ENCODE results near the gene IL17F. TPM values are rescaled to one million over a fixed set of nuclear protein-coding genes. Genes with fewer than 3 reads are reported as not detected.

The IL17F gene
- total RNA-seq, 1 experiment from 2014 or later = not detected

- H3K27ac ChIP-seq (ENCODE audit: low read length) = no peak overlapping the region
- no peaks in the 10 kb centered on the region for H3K4me1 ChIP-seq (ENCODE audit: insufficient read depth, low read length)
- BruUV-seq (replicated peaks) = no TSS peak
- CTCF ChIA-PET = no interaction called here
- POLR2A ChIA-PET (ENCODE audit: unreplicated experiment) = no interaction called here
- H3F3A ChIP-seq (ENCODE audit: low read length, unreplicated experiment) = no peaks in the 10 kb centered on the region
- H3K9me3 ChIP-seq (ENCODE audit: low read length) = no peaks in the 10 kb centered on the region
- no peaks in the 10 kb centered on the region for H3K79me2 ChIP-seq (ENCODE audit: low read length)
- DNase-seq (no peak), ATAC-seq (no peak)
- H3K27me3 ChIP-seq (ENCODE audit: low read length) = peaks cover 58% of the 10 kb centered on the region
- H4K20me1 ChIP-seq (ENCODE audit: low read length) = no peaks in the 10 kb centered on the region
- no peak overlapping the region for H3K4me3 ChIP-seq (ENCODE audit: low read length)
- no peak overlapping the region for H3K4me2 ChIP-seq (ENCODE audit: low read length)
- no peaks in the 10 kb centered on the region for H3K36me3 ChIP-seq (ENCODE audit: low read depth, low read length)
- no peaks in the 10 kb centered on the region for H3K9me2 ChIP-seq (replicated peaks; ENCODE audit: low read length)
- TF ChIP-seq EZH2phosphoT487 (IDR thresholded peaks at IDR 0.05; ENCODE audit: borderline replicate concordance, low read length) = no peak
- TF ChIP-seq, protein P1, sequence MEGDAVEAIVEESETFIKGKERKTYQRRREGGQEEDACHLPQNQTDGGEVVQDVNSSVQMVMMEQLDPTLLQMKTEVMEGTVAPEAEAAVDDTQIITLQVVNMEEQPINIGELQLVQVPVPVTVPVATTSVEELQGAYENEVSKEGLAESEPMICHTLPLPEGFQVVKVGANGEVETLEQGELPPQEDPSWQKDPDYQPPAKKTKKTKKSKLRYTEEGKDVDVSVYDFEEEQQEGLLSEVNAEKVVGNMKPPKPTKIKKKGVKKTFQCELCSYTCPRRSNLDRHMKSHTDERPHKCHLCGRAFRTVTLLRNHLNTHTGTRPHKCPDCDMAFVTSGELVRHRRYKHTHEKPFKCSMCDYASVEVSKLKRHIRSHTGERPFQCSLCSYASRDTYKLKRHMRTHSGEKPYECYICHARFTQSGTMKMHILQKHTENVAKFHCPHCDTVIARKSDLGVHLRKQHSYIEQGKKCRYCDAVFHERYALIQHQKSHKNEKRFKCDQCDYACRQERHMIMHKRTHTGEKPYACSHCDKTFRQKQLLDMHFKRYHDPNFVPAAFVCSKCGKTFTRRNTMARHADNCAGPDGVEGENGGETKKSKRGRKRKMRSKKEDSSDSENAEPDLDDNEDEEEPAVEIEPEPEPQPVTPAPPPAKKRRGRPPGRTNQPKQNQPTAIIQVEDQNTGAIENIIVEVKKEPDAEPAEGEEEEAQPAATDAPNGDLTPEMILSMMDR (conservative IDR thresholded peaks at IDR 0.05; ENCODE audit: low read depth, low read length) = no peak
- intact Hi-C loops (cut with micrococcal nuclease) = no loop called here
- H3K9ac ChIP-seq (ENCODE audit: low read length) = no peak overlapping the region
- no peak overlapping the region for H2AFZ ChIP-seq (ENCODE audit: low read length)
These were observed 6.8 kb upstream of the IL17F start for GRCh38 chr6:52251113-52251512.

- no peak for ATAC-seq
- no peak overlapping the region for H3K9ac ChIP-seq (ENCODE audit: low read length)
- CTCF ChIA-PET = no interaction called here
These were observed 4.8 kb upstream of the IL17F start for GRCh38 chr6:52249078-52249477.

GRCh38 chr6:52245425-52245824 lies 1.1 kb upstream of the IL17F start:
- Histone ChIP-seq H3K4me3 (ENCODE audit: low read length) (no peak overlapping the region), H3K9me2 (replicated peaks; ENCODE audit: low read length) (no peaks in the 10 kb centered on the region), H3K27ac (ENCODE audit: low read length) (no peak overlapping the region), H2AFZ (ENCODE audit: low read length) (no peak overlapping the region), H3K27me3 (ENCODE audit: low read length) (peaks cover 57% of the 10 kb centered on the region), H3K4me2 (ENCODE audit: low read length) (no peak overlapping the region), H3K79me2 (ENCODE audit: low read length) (no peaks in the 10 kb centered on the region), H3K9me3 (ENCODE audit: low read length) (no peaks in the 10 kb centered on the region), H4K20me1 (ENCODE audit: low read length) (no peaks in the 10 kb centered on the region), H3F3A (ENCODE audit: low read length, unreplicated experiment) (no peaks in the 10 kb centered on the region), H3K36me3 (ENCODE audit: low read depth, low read length) (no peaks in the 10 kb centered on the region), H3K9ac (ENCODE audit: low read length) (no peak overlapping the region), H3K4me1 (ENCODE audit: insufficient read depth, low read length) (no peaks in the 10 kb centered on the region)
- ChIA-PET POLR2A (ENCODE audit: unreplicated experiment) (interaction anchor here (0.6 kb wide), 1 partner anchor 85 kb away, joined by 3 read pairs; no protein-coding TSS in a partner anchor), CTCF (no interaction called here)
- no TSS peak for BruUV-seq (replicated peaks)
- no peak for ATAC-seq
- intact Hi-C loops (cut with micrococcal nuclease) = no loop called here
- DNase-seq = no peak
- TF ChIP-seq EZH2 (IDR thresholded peaks at IDR 0.05; ENCODE audit: low read length, unreplicated experiment) (no peak), EZH2phosphoT487 (IDR thresholded peaks at IDR 0.05; ENCODE audit: borderline replicate concordance, low read length) (no peak)
- TF ChIP-seq, protein P1 (conservative IDR thresholded peaks at IDR 0.05; ENCODE audit: low read depth, low read length) = no peak

More at GRCh38 chr6:52249078-52249477, 4.8 kb upstream of the IL17F start:
- H3K79me2 ChIP-seq (ENCODE audit: low read length) = no peaks in the 10 kb centered on the region
- BruUV-seq (replicated peaks) = no TSS peak
- no peaks in the 10 kb centered on the region for H3K36me3 ChIP-seq (ENCODE audit: low read depth, low read length)
- H3K9me3 ChIP-seq (ENCODE audit: low read length) = no peaks in the 10 kb centered on the region
- H3K4me3 ChIP-seq (ENCODE audit: low read length) = no peak overlapping the region
- no peaks in the 10 kb centered on the region for H3F3A ChIP-seq (ENCODE audit: low read length, unreplicated experiment)
- DNase-seq = no peak
- POLR2A ChIA-PET (ENCODE audit: unreplicated experiment) = no interaction called here
- H3K4me2 ChIP-seq (ENCODE audit: low read length) = no peak overlapping the region
- H3K27ac ChIP-seq (ENCODE audit: low read length) = no peak overlapping the region
- H3K4me1 ChIP-seq (ENCODE audit: insufficient read depth, low read length) = no peaks in the 10 kb centered on the region
- H3K27me3 ChIP-seq (ENCODE audit: low read length) = peaks cover 74% of the 10 kb centered on the region
- TF ChIP-seq EZH2 (IDR thresholded peaks at IDR 0.05; ENCODE audit: low read length, unreplicated experiment) (no peak), EZH2phosphoT487 (IDR thresholded peaks at IDR 0.05; ENCODE audit: borderline replicate concordance, low read length) (no peak)
- TF ChIP-seq, protein P1 (conservative IDR thresholded peaks at IDR 0.05; ENCODE audit: low read depth, low read length) = no peak
- H3K9me2 ChIP-seq (replicated peaks; ENCODE audit: low read length) = no peaks in the 10 kb centered on the region
- H4K20me1 ChIP-seq (ENCODE audit: low read length) = no peaks in the 10 kb centered on the region
- intact Hi-C loops (cut with micrococcal nuclease) = no loop called here
- H2AFZ ChIP-seq (ENCODE audit: low read length) = no peak overlapping the region
